Suprapubic skin (tissue), 4 donors: ENCODE data around the gene MYO5B.

Experiments
- POLR2A ChIP-seq, 2 donors: fragments of 450-650 bp; IDR thresholded peaks; one replicate each; pipeline ENCODE4 v1.6.1; 2017; ENCODE audit warnings: antibody characterized with exemption in 2 of 2, mild to moderate bottlenecking in 2 of 2, moderate library complexity in 2 of 2
- POLR2AphosphoS5 ChIP-seq, 3 donors: sonication (generic); formaldehyde crosslinking; IDR thresholded peaks; one replicate each; pipeline ENCODE4 v1.6.1; 2017; ENCODE audit warnings: antibody characterized with exemption in 3 of 3
- TF ChIP-seq, protein P1 (sequence below), 2 donors: fragments of 200-600 bp in 1 of 2; fragments of 450-650 bp in 1 of 2; sonication (generic) in 1 of 2; IDR thresholded peaks; one replicate each; pipeline ENCODE4 v1.5.1; 2016 to 2019; ENCODE audit warnings: antibody characterized with exemption in 2 of 2, mild to moderate bottlenecking in 1 of 2, moderate library complexity in 1 of 2

DNA sequence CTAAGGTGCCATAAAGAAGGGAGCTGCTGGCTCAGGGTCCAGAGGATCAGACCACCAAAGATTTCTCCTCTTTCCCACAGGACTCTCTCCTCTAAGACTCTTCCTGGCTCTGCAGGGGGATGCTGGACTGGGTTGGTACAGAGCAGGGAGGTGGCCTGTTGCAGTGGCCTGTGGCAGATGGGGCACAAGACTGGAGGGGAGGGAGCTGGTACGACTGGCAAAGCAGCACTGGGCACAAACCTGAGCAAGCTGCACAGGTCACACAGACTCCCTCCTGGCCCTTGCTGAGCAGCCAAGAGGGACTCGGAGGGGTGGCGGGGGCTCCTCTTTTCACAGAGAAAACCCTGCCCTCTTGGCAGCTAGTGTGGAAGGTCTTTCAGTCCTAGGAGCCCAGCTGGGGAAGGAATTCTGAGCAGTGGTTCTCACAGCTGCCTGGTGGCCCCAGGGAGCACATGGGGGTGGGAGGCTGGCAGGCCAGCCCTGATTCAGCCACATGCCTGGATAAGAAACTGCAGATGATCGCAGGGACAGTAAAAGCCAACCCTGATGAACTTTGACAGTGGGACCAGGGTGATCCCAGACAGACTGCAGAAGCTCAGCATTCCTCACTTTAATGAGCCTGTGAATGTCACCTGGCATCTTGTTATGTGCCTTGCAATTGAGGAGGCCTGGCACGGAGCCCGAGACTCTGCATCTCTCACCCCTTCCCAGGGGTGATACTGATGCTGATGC, 349.2 kb downstream of the MYO5B start:
- TF ChIP-seq POLR2AphosphoS5 (IDR thresholded peaks at IDR 0.05) (no peak), POLR2A (IDR thresholded peaks at IDR 0.05) (no peak)
- TF ChIP-seq, protein P1, sequence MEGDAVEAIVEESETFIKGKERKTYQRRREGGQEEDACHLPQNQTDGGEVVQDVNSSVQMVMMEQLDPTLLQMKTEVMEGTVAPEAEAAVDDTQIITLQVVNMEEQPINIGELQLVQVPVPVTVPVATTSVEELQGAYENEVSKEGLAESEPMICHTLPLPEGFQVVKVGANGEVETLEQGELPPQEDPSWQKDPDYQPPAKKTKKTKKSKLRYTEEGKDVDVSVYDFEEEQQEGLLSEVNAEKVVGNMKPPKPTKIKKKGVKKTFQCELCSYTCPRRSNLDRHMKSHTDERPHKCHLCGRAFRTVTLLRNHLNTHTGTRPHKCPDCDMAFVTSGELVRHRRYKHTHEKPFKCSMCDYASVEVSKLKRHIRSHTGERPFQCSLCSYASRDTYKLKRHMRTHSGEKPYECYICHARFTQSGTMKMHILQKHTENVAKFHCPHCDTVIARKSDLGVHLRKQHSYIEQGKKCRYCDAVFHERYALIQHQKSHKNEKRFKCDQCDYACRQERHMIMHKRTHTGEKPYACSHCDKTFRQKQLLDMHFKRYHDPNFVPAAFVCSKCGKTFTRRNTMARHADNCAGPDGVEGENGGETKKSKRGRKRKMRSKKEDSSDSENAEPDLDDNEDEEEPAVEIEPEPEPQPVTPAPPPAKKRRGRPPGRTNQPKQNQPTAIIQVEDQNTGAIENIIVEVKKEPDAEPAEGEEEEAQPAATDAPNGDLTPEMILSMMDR (IDR thresholded peaks at IDR 0.05): no peak
